CD8-positive, alpha-beta memory T cell (primary cell): ENCODE data around the gene SPOCK1. TPM values are rescaled to one million over a fixed set of nuclear protein-coding genes. Genes with fewer than 3 reads are reported as not detected.
"Not testable (repeated sequence)": the region's sequence is repeated elsewhere in the genome, so short reads cannot be mapped to it uniquely, and the experiment has no call there.

ENCODE experiments used
- CTCF ChIA-PET: fragments of 350-600 bp; sonication (Branson Sonifier 250); formaldehyde crosslinking; loops from one replicate; lab custom pipeline; 2021; ENCODE audit warnings: antibody characterized with exemption; lab: Charles Lee
- POLR2A ChIA-PET: fragments of 350-600 bp; sonication (Branson Sonifier 250); formaldehyde crosslinking; loops from one replicate; lab custom pipeline; 2021; ENCODE audit warnings: antibody characterized with exemption; lab: Charles Lee
- DNase-seq, 5 donors: peaks; one replicate each; pipeline versions ENCODE4 v3.0.0 to v3.0.0-alpha.2; 2020 to 2022; ENCODE audit warnings: mixed read lengths in 1 of 5
- H3K27ac ChIP-seq: one replicate; pipeline ENCODE4 v1.7.0; 2013; ENCODE audit warnings: low read depth, mild to moderate bottlenecking, low read length, moderate library complexity
- H3K27me3 ChIP-seq: 2 replicates; pipeline ENCODE4 v1.7.0; 2013; ENCODE audit warnings: low read length, mild to moderate bottlenecking; ENCODE audit not compliant: insufficient read depth, poor library complexity, severe bottlenecking
- H3K36me3 ChIP-seq: 2 replicates; pipeline ENCODE4 v1.7.0; 2013; ENCODE audit warnings: mild to moderate bottlenecking, low read length, moderate library complexity; ENCODE audit not compliant: insufficient read depth
- H3K4me1 ChIP-seq: 2 replicates; pipeline ENCODE4 v1.7.0; 2013; ENCODE audit warnings: mild to moderate bottlenecking, low read length, moderate library complexity; ENCODE audit not compliant: insufficient read depth
- H3K4me3 ChIP-seq: 2 replicates; pipeline ENCODE4 v1.7.0; 2013; ENCODE audit warnings: mild to moderate bottlenecking, low read length
- H3K9me3 ChIP-seq: 2 replicates; pipeline ENCODE4 v1.7.0; 2013; ENCODE audit warnings: mild to moderate bottlenecking, low read length
- H3K27ac Mint-ChIP-seq, 8 donors: one replicate each; pipeline ENCODE4 v1.8.0; 2020 to 2021; ENCODE audit warnings: mixed read lengths in 8 of 8, mild to moderate bottlenecking in 6 of 8, inconsistent platforms in 3 of 8, moderate library complexity in 3 of 8
- H3K27me3 Mint-ChIP-seq, 2 donors: one replicate each; pipeline ENCODE4 v1.8.0; 2020 to 2021; ENCODE audit warnings: mixed read lengths in 2 of 2, mild to moderate bottlenecking in 1 of 2, moderate library complexity in 1 of 2
- H3K36me3 Mint-ChIP-seq, 3 donors: one replicate each; pipeline ENCODE4 v1.8.0; 2020 to 2021; ENCODE audit warnings: mixed read lengths in 3 of 3, inconsistent platforms in 1 of 3, mild to moderate bottlenecking in 1 of 3
- H3K4me1 Mint-ChIP-seq, 3 donors: one replicate each; pipeline ENCODE4 v1.8.0; 2020 to 2021; ENCODE audit warnings: mixed read lengths in 3 of 3, inconsistent platforms in 1 of 3, mild to moderate bottlenecking in 1 of 3
- H3K4me3 Mint-ChIP-seq, 7 donors: one replicate each; pipeline ENCODE4 v1.8.0; 2020 to 2021; ENCODE audit warnings: mixed read lengths in 7 of 7, mild to moderate bottlenecking in 6 of 7, moderate library complexity in 4 of 7, inconsistent platforms in 2 of 7
- H3K9me3 Mint-ChIP-seq, 5 donors: one replicate each; pipeline ENCODE4 v1.8.0; 2020 to 2022; ENCODE audit warnings: mixed read lengths in 5 of 5, mild to moderate bottlenecking in 3 of 5, moderate library complexity in 2 of 5, inconsistent platforms in 1 of 5
- polyA plus RNA-seq: library from polyadenylated mRNA; unstranded; fragments of 300-500 nt; fragmentation: Illumina TruSeq; gene quantifications from one replicate; pipeline ENCODE4 v1.2.3, GENCODE V29; 2021
- total RNA-seq, 2 experiments: library from RNA; stranded (reverse); gene quantifications; one replicate each; pipeline ENCODE4 v1.2.3, GENCODE V29; 2021

Gene SPOCK1
- not detected for total RNA-seq
- not detected for polyA plus RNA-seq

GRCh38 chr5:137498736-137499505, at the start of gene SPOCK1:
SPOCK1 (minus strand) TSS chr5:137499326.
- H3K36me3 Mint-ChIP-seq: no peaks in the 10 kb centered on the region
- peaks cover 14 to 25% of the 10 kb centered on the region in 2 donors for H3K27me3 Mint-ChIP-seq
- no peaks in the 10 kb centered on the region for H3K27me3 ChIP-seq
- no peaks in the 10 kb centered on the region for H3K9me3 ChIP-seq
- CTCF ChIA-PET: no interaction called here
- H3K36me3 ChIP-seq: no peaks in the 10 kb centered on the region
- H3K4me3 Mint-ChIP-seq: no peak within 1 kb of the TSS
- H3K4me1 ChIP-seq: no peaks in the 10 kb centered on the region
- H3K4me3 ChIP-seq: no peak within 1 kb of the TSS
- POLR2A ChIA-PET: no interaction called here
- DNase-seq: peak in 4 of 5 donors; percentile 10 to 34 (median 20)
- peaks cover 0 to 2% (median 0%) of the 10 kb centered on the region in 5 donors for H3K9me3 Mint-ChIP-seq
- H3K27ac ChIP-seq: no peak within 1 kb of the TSS
- no peak within 1 kb of the TSS for H3K27ac Mint-ChIP-seq
- no peaks in the 10 kb centered on the region for H3K4me1 Mint-ChIP-seq

DNA sequence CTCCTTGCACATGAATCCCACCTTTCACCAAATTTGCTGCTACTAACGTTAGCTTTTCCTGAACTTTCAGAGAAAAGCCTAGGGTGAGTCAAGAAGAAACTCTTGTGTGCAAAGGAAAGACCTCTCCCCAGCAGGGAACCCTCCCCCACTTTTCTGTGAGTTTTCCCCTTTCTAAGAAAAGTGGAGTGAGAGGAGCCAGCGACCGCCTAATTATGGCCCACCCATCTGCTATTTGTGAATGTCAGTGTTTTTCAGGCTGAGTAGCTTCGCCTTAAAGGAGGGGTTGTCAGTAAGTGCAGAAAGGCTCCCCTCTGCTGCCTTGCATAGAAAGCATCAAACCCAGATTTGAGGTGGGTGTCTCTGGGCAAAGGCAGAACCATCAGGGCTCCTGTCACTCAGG, 46.8 kb upstream of the SPOCK1 start:
- H3K4me1 ChIP-seq: no peaks in the 10 kb centered on the region
- no peak overlapping the region for H3K27ac Mint-ChIP-seq
- ChIA-PET POLR2A (no interaction called here), CTCF (no interaction called here)
- peaks cover 5 to 19% (median 8%) of the 10 kb centered on the region in 5 donors for H3K9me3 Mint-ChIP-seq
- H3K4me1 Mint-ChIP-seq: no peaks in the 10 kb centered on the region
- H3K36me3 Mint-ChIP-seq: no peaks in the 10 kb centered on the region
- H3K4me3 ChIP-seq: no peak overlapping the region
- peaks cover 20 to 43% of the 10 kb centered on the region in 2 donors for H3K27me3 Mint-ChIP-seq
- no peak overlapping the region for H3K4me3 Mint-ChIP-seq
- DNase-seq: no peak
- H3K27ac ChIP-seq: no peak overlapping the region
- H3K27me3 ChIP-seq: no peaks in the 10 kb centered on the region
- H3K9me3 ChIP-seq: no peaks in the 10 kb centered on the region
- H3K36me3 ChIP-seq: no peaks in the 10 kb centered on the region

DNA sequence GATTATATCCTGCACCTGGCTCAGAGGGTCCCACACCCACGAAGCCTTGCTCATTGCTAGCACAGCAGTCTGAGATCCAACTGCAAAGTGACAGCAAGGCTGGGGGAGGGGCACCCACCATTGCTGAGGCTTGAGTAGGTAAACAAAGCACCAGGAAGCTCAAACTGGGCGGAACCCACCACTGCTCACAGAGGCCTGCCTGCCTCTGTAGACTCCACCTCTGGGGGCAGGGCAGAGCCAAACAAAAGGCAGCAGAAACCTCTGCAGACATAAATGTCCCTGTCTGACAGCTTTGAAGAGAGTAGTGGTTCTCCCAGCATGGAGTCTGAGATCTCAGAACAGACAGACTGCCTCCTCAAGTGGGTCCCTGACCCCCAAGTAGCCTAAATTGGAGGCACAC, 36.3 kb upstream of the SPOCK1 start:
- H3K36me3 Mint-ChIP-seq, H3K4me1 ChIP-seq, H3K9me3 ChIP-seq, H3K27ac ChIP-seq, H3K4me3 Mint-ChIP-seq, H3K4me1 Mint-ChIP-seq, POLR2A ChIA-PET, H3K36me3 ChIP-seq, H3K4me3 ChIP-seq, H3K27me3 ChIP-seq, H3K27ac Mint-ChIP-seq, CTCF ChIA-PET, DNase-seq: not testable (repeated sequence)
- peaks cover 0 to 11% (median 2%) of the 10 kb centered on the region in 5 donors for H3K9me3 Mint-ChIP-seq
- peaks cover 8 to 16% of the 10 kb centered on the region in 2 donors for H3K27me3 Mint-ChIP-seq

DNA sequence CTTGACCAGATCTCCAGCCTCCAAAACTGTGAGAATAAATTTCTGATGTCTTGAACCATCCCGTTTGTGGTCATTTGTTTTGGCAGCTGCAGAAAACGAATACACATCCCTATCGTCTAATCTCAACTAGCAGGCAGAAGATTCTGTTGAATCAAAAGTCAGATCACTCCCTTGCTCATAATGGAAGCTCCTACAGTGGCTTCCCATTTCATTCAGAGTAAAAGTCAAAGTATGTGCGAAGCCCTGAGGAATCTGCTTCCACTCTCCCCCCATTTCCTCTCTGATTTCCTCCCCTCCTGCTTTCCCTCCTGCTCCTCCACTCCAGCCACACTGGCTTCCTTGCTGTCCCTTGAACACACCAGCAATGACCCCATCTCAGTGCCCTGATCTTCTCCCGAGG, 34.8 kb upstream of the SPOCK1 start:
- Histone ChIP-seq H3K36me3 (no peaks in the 10 kb centered on the region), H3K27me3 (no peaks in the 10 kb centered on the region), H3K27ac (no peak overlapping the region), H3K4me1 (no peaks in the 10 kb centered on the region), H3K9me3 (no peaks in the 10 kb centered on the region), H3K4me3 (no peak overlapping the region)
- Mint-ChIP-seq H3K9me3 (peaks cover 0 to 6% (median 2%) of the 10 kb centered on the region in 5 donors), H3K27ac (no peak overlapping the region), H3K27me3 (peaks cover 7 to 16% of the 10 kb centered on the region in 2 donors), H3K4me1 (no peaks in the 10 kb centered on the region), H3K4me3 (no peak overlapping the region), H3K36me3 (peaks cover 0 to 6% (median 0%) of the 10 kb centered on the region in 3 donors)
- no peak for DNase-seq
- CTCF ChIA-PET: no interaction called here
- POLR2A ChIA-PET: no interaction called here

DNA sequence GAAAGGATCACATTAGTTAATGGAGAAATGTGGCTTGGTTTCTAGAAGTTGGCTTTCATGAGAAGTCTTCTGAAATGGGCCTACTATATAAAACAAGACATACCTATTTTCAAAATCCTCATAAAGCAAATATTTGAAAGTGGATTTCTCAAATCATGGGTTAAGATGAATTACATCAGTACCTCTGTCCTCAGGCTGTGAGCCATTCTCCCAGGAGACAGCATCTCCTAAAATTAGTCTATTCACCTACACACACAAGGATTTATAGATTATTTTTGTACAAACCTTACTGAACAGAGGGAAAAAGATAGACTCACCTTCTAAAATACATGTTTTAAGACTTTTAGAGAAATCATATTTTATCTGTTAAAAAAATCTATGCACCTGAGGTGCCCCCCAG, 32.1 kb upstream of the SPOCK1 start:
- POLR2A ChIA-PET: no interaction called here
- Histone ChIP-seq H3K9me3 (no peaks in the 10 kb centered on the region), H3K4me3 (no peak overlapping the region), H3K27ac (no peak overlapping the region), H3K4me1 (no peaks in the 10 kb centered on the region), H3K27me3 (no peaks in the 10 kb centered on the region), H3K36me3 (no peaks in the 10 kb centered on the region)
- Mint-ChIP-seq H3K9me3 (peaks cover 0 to 8% (median 2%) of the 10 kb centered on the region in 5 donors), H3K4me1 (no peaks in the 10 kb centered on the region), H3K27ac (no peak overlapping the region), H3K36me3 (peaks cover 0 to 2% (median 0%) of the 10 kb centered on the region in 3 donors), H3K27me3 (peaks cover 6 to 16% of the 10 kb centered on the region in 2 donors), H3K4me3 (no peak overlapping the region)
- CTCF ChIA-PET: no interaction called here
- no peak for DNase-seq

DNA sequence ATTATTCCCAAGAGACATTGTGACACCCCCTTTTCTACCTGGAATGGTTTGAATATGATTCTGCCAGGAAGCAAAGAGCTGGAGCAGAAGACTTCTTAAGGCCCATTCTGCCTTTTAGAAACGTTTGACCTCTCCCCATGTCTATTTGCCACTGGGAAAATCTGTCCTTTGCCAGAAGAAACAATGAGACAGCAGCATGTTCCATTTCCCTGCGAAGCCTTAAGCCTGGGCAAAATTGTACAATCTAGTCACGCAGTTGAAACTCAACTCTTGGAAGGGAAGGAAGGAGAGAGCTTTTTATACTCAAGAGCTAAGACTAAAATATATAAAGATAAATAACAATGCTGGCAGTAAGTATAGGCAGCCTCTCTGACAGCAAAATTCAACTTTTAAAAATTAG, 22.1 kb upstream of the SPOCK1 start:
- Mint-ChIP-seq H3K4me3 (no peak overlapping the region), H3K4me1 (no peaks in the 10 kb centered on the region), H3K36me3 (no peaks in the 10 kb centered on the region), H3K27me3 (peaks cover 12 to 24% of the 10 kb centered on the region in 2 donors), H3K9me3 (peaks cover 0 to 7% (median 2%) of the 10 kb centered on the region in 5 donors), H3K27ac (no peak overlapping the region)
- no peak overlapping the region for H3K27ac ChIP-seq
- no peak overlapping the region for H3K4me3 ChIP-seq
- H3K36me3 ChIP-seq: no peaks in the 10 kb centered on the region
- no peaks in the 10 kb centered on the region for H3K4me1 ChIP-seq
- no peak for DNase-seq
- CTCF ChIA-PET: no interaction called here
- no peaks in the 10 kb centered on the region for H3K27me3 ChIP-seq
- H3K9me3 ChIP-seq: no peaks in the 10 kb centered on the region
- POLR2A ChIA-PET: no interaction called here

DNA sequence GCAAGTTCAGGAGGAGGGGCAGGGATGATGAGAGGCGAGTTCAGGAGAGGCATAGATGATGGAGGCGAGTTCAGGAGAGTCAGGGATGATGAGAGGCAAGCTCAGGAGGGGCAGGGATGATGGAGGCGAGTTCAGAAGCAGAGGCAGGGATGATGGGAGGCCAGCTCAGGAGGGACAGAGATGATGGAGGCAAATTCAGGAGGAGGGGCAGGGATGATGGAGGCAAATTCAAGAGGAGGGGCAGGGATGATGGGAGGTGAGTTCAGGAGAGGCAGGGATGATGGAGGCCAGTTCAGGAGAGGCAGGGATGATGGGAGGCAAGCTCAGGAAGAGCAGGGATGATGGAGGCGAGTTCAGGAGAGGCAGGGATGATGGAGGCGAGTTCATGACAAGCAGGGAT, 17.8 kb upstream of the SPOCK1 start:
- no peak overlapping the region for H3K27ac Mint-ChIP-seq
- no peak overlapping the region for H3K4me3 ChIP-seq
- no peaks in the 10 kb centered on the region for H3K4me1 ChIP-seq
- no peak for DNase-seq
- no peaks in the 10 kb centered on the region for H3K27me3 ChIP-seq
- no peaks in the 10 kb centered on the region for H3K9me3 ChIP-seq
- H3K9me3 Mint-ChIP-seq: peaks cover 0 to 13% (median 3%) of the 10 kb centered on the region in 5 donors
- CTCF ChIA-PET: no interaction called here
- H3K4me1 Mint-ChIP-seq: no peaks in the 10 kb centered on the region
- POLR2A ChIA-PET: no interaction called here
- peaks cover 14 to 38% of the 10 kb centered on the region in 2 donors for H3K27me3 Mint-ChIP-seq
- no peak overlapping the region for H3K4me3 Mint-ChIP-seq
- H3K36me3 ChIP-seq: no peaks in the 10 kb centered on the region
- H3K36me3 Mint-ChIP-seq: no peaks in the 10 kb centered on the region
- no peak overlapping the region for H3K27ac ChIP-seq

DNA sequence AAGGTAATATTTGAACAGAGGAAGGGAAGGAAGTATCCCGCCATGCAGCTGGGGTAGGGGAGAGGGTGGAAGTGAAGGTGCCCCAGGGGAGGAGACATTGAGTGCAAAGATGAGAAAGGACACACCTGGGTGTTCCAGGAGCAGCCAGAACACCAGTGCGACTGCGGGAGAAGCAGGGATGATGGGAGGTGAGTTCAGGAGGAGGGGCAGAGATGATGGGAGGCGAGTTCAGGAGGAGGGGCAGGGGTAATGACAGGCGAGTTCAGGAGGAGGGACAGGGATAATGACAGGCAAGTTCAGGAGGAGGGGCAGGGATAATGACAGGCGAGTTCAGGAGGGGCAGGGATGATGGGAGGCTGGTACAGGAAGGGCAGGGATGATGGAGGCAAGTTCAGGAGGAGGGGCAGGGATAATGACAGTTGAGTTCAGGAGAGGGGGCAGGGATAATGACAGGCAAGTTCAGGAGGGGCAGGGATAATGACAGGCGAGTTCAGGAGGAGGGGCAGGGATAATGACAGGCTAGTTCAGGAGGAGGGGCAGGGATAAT, 17.2 kb upstream of the SPOCK1 start:
- Mint-ChIP-seq H3K27ac (no peak overlapping the region), H3K9me3 (peaks cover 0 to 16% (median 6%) of the 10 kb centered on the region in 5 donors), H3K36me3 (no peaks in the 10 kb centered on the region), H3K4me3 (no peak overlapping the region), H3K27me3 (peaks cover 11 to 42% of the 10 kb centered on the region in 2 donors), H3K4me1 (no peaks in the 10 kb centered on the region)
- ChIA-PET POLR2A (no interaction called here), CTCF (no interaction called here)
- no peaks in the 10 kb centered on the region for H3K9me3 ChIP-seq
- DNase-seq: no peak
- H3K27me3 ChIP-seq: no peaks in the 10 kb centered on the region
- H3K27ac ChIP-seq: no peak overlapping the region
- no peak overlapping the region for H3K4me3 ChIP-seq
- no peaks in the 10 kb centered on the region for H3K4me1 ChIP-seq
- H3K36me3 ChIP-seq: no peaks in the 10 kb centered on the region
